Mammary epithelial cell (primary cell): ENCODE data around the gene PTGR2.

Source experiments
- EZH2 ChIP-seq: IDR thresholded peaks from 2 replicates; pipeline ENCODE4 v1.6.1; 2012; ENCODE audit warnings: low read length, inconsistent platforms, borderline replicate concordance
- TF ChIP-seq, protein P1 (sequence below), 2 donors: IDR thresholded peaks in 1 of 2; conservative IDR thresholded peaks in 1 of 2; 2 replicates each; pipeline ENCODE4 v1.5.1; 2011 to 2012; ENCODE audit warnings: inconsistent platforms in 2 of 2, low read length in 2 of 2, mild to moderate bottlenecking in 2 of 2, control low read depth in 1 of 2, low read depth in 1 of 2; ENCODE audit not compliant: insufficient read depth in 1 of 2; ENCODE audit errors: extremely low read depth in 1 of 2

DNA sequence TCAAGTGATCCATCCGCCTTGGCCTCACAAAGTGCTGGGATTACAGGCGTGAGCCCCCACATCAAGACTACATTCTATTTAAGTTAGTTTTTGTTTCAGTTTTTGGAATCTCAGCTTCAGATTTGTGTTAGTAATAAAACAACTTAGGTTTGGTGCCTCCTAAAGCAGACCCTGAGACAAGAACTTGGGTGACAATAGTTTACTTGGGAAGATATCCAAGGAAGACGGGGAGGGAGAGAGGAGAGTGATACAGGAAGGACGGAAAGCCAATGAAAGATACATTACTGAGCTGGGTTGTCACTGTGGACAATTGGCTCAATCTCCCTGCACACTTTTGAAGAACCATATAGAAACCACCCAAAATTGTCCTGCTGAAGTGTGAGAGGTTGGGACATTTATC is 22.6 kb upstream of the PTGR2 start:
- TF ChIP-seq, protein P1, sequence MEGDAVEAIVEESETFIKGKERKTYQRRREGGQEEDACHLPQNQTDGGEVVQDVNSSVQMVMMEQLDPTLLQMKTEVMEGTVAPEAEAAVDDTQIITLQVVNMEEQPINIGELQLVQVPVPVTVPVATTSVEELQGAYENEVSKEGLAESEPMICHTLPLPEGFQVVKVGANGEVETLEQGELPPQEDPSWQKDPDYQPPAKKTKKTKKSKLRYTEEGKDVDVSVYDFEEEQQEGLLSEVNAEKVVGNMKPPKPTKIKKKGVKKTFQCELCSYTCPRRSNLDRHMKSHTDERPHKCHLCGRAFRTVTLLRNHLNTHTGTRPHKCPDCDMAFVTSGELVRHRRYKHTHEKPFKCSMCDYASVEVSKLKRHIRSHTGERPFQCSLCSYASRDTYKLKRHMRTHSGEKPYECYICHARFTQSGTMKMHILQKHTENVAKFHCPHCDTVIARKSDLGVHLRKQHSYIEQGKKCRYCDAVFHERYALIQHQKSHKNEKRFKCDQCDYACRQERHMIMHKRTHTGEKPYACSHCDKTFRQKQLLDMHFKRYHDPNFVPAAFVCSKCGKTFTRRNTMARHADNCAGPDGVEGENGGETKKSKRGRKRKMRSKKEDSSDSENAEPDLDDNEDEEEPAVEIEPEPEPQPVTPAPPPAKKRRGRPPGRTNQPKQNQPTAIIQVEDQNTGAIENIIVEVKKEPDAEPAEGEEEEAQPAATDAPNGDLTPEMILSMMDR (conservative IDR thresholded peaks at IDR 0.05 in 1 of 2, IDR thresholded peaks at IDR 0.05 in 1 of 2; ENCODE audit: extremely low read depth in 1 of 2, insufficient read depth in 1 of 2, low read depth in 1 of 2, low read length in 2 of 2), result no peak
- TF ChIP-seq EZH2, result no peak
